Measurements from ENCODE around the gene TMEM184A. TPM values are rescaled to one million over a fixed set of nuclear protein-coding genes. Genes with fewer than 3 reads are reported as not detected.

The TMEM184A gene
- total and polyA plus RNA-seq, 10 of the 15 experiments (the other 5 are each of a cell fraction or from before 2014, with no cell fraction given): 0.04 to 0.15 TPM; not detected in 8

DNA sequence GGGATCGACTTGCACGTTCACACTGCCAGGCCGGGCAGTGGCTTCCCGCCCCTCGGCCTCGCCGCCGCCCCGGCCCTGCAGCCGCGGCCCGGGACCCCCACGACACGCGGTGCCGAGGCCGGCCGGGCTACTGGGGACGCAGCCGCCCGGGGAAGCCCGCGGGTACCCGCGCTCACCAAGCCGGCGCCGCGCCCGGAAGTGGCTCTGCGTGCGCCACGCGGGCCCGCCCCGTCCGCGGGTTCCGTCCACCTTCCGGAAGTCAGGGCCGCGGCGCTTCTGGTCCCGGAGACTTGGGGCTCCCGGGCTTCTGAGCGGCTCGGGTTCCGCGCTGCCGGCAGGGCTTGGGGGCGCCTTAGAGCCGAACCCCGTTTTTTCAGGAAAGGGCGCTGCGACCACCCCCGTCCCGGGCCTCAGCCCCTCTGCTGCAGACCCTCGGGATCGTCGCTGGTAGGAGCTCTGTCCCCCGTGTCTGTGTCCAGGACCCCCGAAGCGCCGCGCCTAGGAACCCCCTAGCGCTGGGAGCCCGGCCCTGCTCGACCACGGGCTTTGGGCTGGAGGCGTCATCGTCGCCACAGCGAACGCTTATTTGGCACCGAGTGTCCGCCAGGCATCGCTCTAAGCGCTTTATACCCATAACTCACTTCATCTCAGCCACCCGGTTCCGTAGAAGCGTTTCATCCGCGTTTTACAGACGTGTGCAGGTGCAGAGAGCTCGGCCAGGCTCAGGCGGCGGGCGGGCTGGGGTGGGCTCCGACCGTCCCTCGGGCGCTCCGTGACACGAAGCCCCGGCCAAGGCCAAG, 14.0 kb upstream of the TMEM184A start, which contains the start of gene PSMG3 (continued):
- peak; percentile 56; the same call in 1 of the 2 replicates for TF ChIP-seq NFXL1 (IDR thresholded peaks at IDR 0.05; ENCODE audit: borderline replicate concordance)
- TF ChIP-seq, protein P1, sequence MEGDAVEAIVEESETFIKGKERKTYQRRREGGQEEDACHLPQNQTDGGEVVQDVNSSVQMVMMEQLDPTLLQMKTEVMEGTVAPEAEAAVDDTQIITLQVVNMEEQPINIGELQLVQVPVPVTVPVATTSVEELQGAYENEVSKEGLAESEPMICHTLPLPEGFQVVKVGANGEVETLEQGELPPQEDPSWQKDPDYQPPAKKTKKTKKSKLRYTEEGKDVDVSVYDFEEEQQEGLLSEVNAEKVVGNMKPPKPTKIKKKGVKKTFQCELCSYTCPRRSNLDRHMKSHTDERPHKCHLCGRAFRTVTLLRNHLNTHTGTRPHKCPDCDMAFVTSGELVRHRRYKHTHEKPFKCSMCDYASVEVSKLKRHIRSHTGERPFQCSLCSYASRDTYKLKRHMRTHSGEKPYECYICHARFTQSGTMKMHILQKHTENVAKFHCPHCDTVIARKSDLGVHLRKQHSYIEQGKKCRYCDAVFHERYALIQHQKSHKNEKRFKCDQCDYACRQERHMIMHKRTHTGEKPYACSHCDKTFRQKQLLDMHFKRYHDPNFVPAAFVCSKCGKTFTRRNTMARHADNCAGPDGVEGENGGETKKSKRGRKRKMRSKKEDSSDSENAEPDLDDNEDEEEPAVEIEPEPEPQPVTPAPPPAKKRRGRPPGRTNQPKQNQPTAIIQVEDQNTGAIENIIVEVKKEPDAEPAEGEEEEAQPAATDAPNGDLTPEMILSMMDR (IDR thresholded peaks at IDR 0.05 in 2 of 3, conservative IDR thresholded peaks at IDR 0.05 in 1 of 3; ENCODE audit: control insufficient read depth in 2 of 3, extremely low read depth in 1 of 3, insufficient read depth in 1 of 3, low read depth in 3 of 3, low read length in 3 of 3): peak; percentile 11 to 35 (median 27); a peak in 4 of 6 replicates
- TF ChIP-seq, protein P2, sequence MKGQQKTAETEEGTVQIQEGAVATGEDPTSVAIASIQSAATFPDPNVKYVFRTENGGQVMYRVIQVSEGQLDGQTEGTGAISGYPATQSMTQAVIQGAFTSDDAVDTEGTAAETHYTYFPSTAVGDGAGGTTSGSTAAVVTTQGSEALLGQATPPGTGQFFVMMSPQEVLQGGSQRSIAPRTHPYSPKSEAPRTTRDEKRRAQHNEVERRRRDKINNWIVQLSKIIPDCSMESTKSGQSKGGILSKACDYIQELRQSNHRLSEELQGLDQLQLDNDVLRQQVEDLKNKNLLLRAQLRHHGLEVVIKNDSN (IDR thresholded peaks at IDR 0.05; ENCODE audit: borderline replicate concordance, extremely low read length, insufficient read depth, low read depth, low read length): peak; percentile 14
- TF ChIP-seq HDAC6 (IDR thresholded peaks at IDR 0.05; ENCODE audit: unreplicated experiment): no peak
- TF ChIP-seq JUND (IDR thresholded peaks at IDR 0.05; ENCODE audit: low read depth, low read length): no peak
- TF ChIP-seq IKZF1 (conservative IDR thresholded peaks at IDR 0.05): peak; percentile 95
- TF ChIP-seq, protein P3, sequence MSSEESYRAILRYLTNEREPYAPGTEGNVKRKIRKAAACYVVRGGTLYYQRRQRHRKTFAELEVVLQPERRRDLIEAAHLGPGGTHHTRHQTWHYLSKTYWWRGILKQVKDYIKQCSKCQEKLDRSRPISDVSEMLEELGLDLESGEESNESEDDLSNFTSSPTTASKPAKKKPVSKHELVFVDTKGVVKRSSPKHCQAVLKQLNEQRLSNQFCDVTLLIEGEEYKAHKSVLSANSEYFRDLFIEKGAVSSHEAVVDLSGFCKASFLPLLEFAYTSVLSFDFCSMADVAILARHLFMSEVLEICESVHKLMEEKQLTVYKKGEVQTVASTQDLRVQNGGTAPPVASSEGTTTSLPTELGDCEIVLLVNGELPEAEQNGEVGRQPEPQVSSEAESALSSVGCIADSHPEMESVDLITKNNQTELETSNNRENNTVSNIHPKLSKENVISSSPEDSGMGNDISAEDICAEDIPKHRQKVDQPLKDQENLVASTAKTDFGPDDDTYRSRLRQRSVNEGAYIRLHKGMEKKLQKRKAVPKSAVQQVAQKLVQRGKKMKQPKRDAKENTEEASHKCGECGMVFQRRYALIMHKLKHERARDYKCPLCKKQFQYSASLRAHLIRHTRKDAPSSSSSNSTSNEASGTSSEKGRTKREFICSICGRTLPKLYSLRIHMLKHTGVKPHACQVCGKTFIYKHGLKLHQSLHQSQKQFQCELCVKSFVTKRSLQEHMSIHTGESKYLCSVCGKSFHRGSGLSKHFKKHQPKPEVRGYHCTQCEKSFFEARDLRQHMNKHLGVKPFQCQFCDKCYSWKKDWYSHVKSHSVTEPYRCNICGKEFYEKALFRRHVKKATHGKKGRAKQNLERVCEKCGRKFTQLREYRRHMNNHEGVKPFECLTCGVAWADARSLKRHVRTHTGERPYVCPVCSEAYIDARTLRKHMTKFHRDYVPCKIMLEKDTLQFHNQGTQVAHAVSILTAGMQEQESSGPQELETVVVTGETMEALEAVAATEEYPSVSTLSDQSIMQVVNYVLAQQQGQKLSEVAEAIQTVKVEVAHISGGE (CRISPR knock-in tag; IDR thresholded peaks at IDR 0.05): peak; percentile 94
- no peak for TF ChIP-seq CEBPB (IDR thresholded peaks at IDR 0.05; ENCODE audit: borderline replicate concordance in 1 of 2, low read depth in 2 of 2, low read length in 2 of 2)
- TF ChIP-seq WRNIP1 (IDR thresholded peaks at IDR 0.05; ENCODE audit: borderline replicate concordance, low read depth, low read length): no peak
- TF ChIP-seq MTA2 (IDR thresholded peaks at IDR 0.05; ENCODE audit: low read depth): no peak
- TF ChIP-seq, protein P4, sequence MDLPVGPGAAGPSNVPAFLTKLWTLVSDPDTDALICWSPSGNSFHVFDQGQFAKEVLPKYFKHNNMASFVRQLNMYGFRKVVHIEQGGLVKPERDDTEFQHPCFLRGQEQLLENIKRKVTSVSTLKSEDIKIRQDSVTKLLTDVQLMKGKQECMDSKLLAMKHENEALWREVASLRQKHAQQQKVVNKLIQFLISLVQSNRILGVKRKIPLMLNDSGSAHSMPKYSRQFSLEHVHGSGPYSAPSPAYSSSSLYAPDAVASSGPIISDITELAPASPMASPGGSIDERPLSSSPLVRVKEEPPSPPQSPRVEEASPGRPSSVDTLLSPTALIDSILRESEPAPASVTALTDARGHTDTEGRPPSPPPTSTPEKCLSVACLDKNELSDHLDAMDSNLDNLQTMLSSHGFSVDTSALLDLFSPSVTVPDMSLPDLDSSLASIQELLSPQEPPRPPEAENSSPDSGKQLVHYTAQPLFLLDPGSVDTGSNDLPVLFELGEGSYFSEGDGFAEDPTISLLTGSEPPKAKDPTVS (IDR thresholded peaks at IDR 0.05; ENCODE audit: low read depth, low read length): peak; percentile 22; the same call in 1 of the 2 replicates
- peak; percentile 67 for TF ChIP-seq SIX5 (IDR thresholded peaks at IDR 0.05; ENCODE audit: low read depth, low read length, severe bottlenecking)
- TF ChIP-seq, protein P5, sequence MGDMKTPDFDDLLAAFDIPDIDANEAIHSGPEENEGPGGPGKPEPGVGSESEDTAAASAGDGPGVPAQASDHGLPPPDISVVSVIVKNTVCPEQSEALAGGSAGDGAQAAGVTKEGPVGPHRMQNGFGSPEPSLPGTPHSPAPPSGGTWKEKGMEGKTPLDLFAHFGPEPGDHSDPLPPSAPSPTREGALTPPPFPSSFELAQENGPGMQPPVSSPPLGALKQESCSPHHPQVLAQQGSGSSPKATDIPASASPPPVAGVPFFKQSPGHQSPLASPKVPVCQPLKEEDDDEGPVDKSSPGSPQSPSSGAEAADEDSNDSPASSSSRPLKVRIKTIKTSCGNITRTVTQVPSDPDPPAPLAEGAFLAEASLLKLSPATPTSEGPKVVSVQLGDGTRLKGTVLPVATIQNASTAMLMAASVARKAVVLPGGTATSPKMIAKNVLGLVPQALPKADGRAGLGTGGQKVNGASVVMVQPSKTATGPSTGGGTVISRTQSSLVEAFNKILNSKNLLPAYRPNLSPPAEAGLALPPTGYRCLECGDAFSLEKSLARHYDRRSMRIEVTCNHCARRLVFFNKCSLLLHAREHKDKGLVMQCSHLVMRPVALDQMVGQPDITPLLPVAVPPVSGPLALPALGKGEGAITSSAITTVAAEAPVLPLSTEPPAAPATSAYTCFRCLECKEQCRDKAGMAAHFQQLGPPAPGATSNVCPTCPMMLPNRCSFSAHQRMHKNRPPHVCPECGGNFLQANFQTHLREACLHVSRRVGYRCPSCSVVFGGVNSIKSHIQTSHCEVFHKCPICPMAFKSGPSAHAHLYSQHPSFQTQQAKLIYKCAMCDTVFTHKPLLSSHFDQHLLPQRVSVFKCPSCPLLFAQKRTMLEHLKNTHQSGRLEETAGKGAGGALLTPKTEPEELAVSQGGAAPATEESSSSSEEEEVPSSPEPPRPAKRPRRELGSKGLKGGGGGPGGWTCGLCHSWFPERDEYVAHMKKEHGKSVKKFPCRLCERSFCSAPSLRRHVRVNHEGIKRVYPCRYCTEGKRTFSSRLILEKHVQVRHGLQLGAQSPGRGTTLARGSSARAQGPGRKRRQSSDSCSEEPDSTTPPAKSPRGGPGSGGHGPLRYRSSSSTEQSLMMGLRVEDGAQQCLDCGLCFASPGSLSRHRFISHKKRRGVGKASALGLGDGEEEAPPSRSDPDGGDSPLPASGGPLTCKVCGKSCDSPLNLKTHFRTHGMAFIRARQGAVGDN (IDR thresholded peaks at IDR 0.05): peak; percentile 82
- TF ChIP-seq EGR1 (IDR thresholded peaks at IDR 0.05; ENCODE audit: borderline replicate concordance in 1 of 2, low read depth in 2 of 2, low read length in 2 of 2): peak; percentile 65 to 91; a peak in 1 of 3 replicates
- no peak for TF ChIP-seq KDM1A (IDR thresholded peaks at IDR 0.05; ENCODE audit: borderline replicate concordance)

Data from GM12878 (cell line).